HepG2 (cell line): ENCODE data around the gene CAMTA1. TPM values are rescaled to one million over a fixed set of nuclear protein-coding genes. Genes with fewer than 3 reads are reported as not detected.

ENCODE experiments used
- CHCHD3 ChIP-seq: sonication (generic); formaldehyde crosslinking; IDR thresholded peaks from 2 replicates; pipeline ENCODE4 v1.8.0; 2022; ENCODE audit warnings: mild to moderate bottlenecking, missing genetic modification reagents, moderate library complexity
- HOXA9 ChIP-seq: sonication (generic); formaldehyde crosslinking; IDR thresholded peaks from 2 replicates; pipeline ENCODE4 v1.8.1; 2022; ENCODE audit warnings: missing genetic modification reagents, mild to moderate bottlenecking, moderate library complexity, borderline replicate concordance
- MAZ ChIP-seq, 2 experiments: sonication (generic) in 1 of 2; formaldehyde crosslinking in 1 of 2; IDR thresholded peaks; 2 replicates each; pipeline versions ENCODE4 v1.5.0 to v1.6.1; 2012 to 2020; ENCODE audit warnings: low read depth in 2 of 2, mild to moderate bottlenecking in 2 of 2, borderline replicate concordance in 1 of 2, improper control_type of control experiment in 1 of 2, low read length in 1 of 2, missing genetic modification reagents in 1 of 2, moderate library complexity in 1 of 2
- NFKB2 ChIP-seq: sonication (generic); formaldehyde crosslinking; IDR thresholded peaks from 2 replicates; pipeline ENCODE4 v1.4.0; 2020; ENCODE audit warnings: missing genetic modification reagents, borderline replicate concordance
- POLR2A ChIP-seq, 2 experiments: IDR thresholded peaks; 2 replicates each; pipeline ENCODE4 v1.6.1; 2011; ENCODE audit warnings: low read depth in 2 of 2, low read length in 2 of 2, mild to moderate bottlenecking in 1 of 2, moderate library complexity in 1 of 2; ENCODE audit not compliant: insufficient read depth in 1 of 2
- SP5 ChIP-seq: IDR thresholded peaks from 2 replicates; pipeline ENCODE4 v1.6.1; 2016; ENCODE audit warnings: low read depth, borderline replicate concordance
- SRSF1 ChIP-seq: fragments of 200-400 bp; formaldehyde crosslinking; optimal IDR thresholded peaks from 2 replicates; pipeline ENCODE3; 2017; ENCODE audit warnings: mild to moderate bottlenecking, low read depth, low read length, moderate library complexity
- THYN1 ChIP-seq: sonication (generic); formaldehyde crosslinking; IDR thresholded peaks from 2 replicates; pipeline ENCODE4 v1.8.1; 2023; ENCODE audit warnings: low read depth, mild to moderate bottlenecking, moderate library complexity, missing genetic modification reagents, borderline replicate concordance
- TOE1 ChIP-seq: sonication (generic); formaldehyde crosslinking; IDR thresholded peaks from 2 replicates; pipeline ENCODE4 v1.4.0; 2020; ENCODE audit warnings: mild to moderate bottlenecking, missing genetic modification reagents
- TSC22D2 ChIP-seq: sonication (generic); formaldehyde crosslinking; IDR thresholded peaks from 2 replicates; pipeline ENCODE4 v1.5.1; 2020; ENCODE audit warnings: missing genetic modification reagents, mild to moderate bottlenecking, borderline replicate concordance
- ZBTB20 ChIP-seq: sonication (generic); formaldehyde crosslinking; IDR thresholded peaks from 2 replicates; pipeline ENCODE4 v1.8.1; 2023; ENCODE audit warnings: missing genetic modification reagents, low read depth, mild to moderate bottlenecking, borderline replicate concordance
- ZNF17 ChIP-seq: sonication (generic); formaldehyde crosslinking; IDR thresholded peaks from 2 replicates; pipeline ENCODE4 v1.5.0; 2020; ENCODE audit warnings: mild to moderate bottlenecking, missing genetic modification reagents
- polyA plus RNA-seq, 8 experiments: library from polyadenylated mRNA; depleted of rRNA in 3 of 8; stranded (reverse) in 7 of 8; unstranded in 1 of 8; fragments of >200 nt; fragmentation: Illumina TruSeq in 4 of 8; extraction: Trizol in 4 of 8; gene quantifications; 2 replicates each; pipeline versions ENCODE4 v1.2.1 to v1.2.3, GENCODE V29; 2011 to 2016; ENCODE audit warnings: low read depth in 4 of 8, missing spikeins in 1 of 8, mixed read lengths in 1 of 8; ENCODE audit not compliant: insufficient read depth in 1 of 8
- total RNA-seq, 5 experiments: library from RNA; depleted of rRNA; stranded (reverse); fragments of >200 nt; fragmentation: Illumina TruSeq; extraction: Trizol; gene quantifications; 2 replicates each; pipeline ENCODE4 v1.2.3, GENCODE V29; 2016; ENCODE audit warnings: low read depth in 1 of 5
- TF ChIP-seq, protein P1 (sequence below): sonication (generic); formaldehyde crosslinking; IDR thresholded peaks from 2 replicates; pipeline ENCODE4 v1.4.0; 2020; ENCODE audit warnings: mild to moderate bottlenecking, low read depth, missing genetic modification reagents
- TF ChIP-seq, protein P2 (sequence below): sonication (generic); formaldehyde crosslinking; IDR thresholded peaks from 2 replicates; pipeline ENCODE4 v1.4.0; 2020; ENCODE audit warnings: missing genetic modification reagents
- TF ChIP-seq, protein P3 (sequence below): fragments of 450-650 bp; IDR thresholded peaks from 2 replicates; pipeline ENCODE4 v1.6.1; 2017; ENCODE audit warnings: mild to moderate bottlenecking
- TF ChIP-seq, protein P4 (sequence below): sonication (generic); formaldehyde crosslinking; IDR thresholded peaks from 2 replicates; pipeline ENCODE4 v1.4.0; 2020; ENCODE audit warnings: missing genetic modification reagents
- TF ChIP-seq, protein P5 (sequence below): IDR thresholded peaks from 2 replicates; pipeline ENCODE4 v1.6.1; 2016; ENCODE audit warnings: mild to moderate bottlenecking, missing biosample characterization, missing genetic modification reagents

Gene CAMTA1
- total and polyA plus RNA-seq, 2 of the 13 experiments (the other 11 are each of a cell fraction or from before 2014, with no cell fraction given), result 25.0 to 36.4 TPM

DNA sequence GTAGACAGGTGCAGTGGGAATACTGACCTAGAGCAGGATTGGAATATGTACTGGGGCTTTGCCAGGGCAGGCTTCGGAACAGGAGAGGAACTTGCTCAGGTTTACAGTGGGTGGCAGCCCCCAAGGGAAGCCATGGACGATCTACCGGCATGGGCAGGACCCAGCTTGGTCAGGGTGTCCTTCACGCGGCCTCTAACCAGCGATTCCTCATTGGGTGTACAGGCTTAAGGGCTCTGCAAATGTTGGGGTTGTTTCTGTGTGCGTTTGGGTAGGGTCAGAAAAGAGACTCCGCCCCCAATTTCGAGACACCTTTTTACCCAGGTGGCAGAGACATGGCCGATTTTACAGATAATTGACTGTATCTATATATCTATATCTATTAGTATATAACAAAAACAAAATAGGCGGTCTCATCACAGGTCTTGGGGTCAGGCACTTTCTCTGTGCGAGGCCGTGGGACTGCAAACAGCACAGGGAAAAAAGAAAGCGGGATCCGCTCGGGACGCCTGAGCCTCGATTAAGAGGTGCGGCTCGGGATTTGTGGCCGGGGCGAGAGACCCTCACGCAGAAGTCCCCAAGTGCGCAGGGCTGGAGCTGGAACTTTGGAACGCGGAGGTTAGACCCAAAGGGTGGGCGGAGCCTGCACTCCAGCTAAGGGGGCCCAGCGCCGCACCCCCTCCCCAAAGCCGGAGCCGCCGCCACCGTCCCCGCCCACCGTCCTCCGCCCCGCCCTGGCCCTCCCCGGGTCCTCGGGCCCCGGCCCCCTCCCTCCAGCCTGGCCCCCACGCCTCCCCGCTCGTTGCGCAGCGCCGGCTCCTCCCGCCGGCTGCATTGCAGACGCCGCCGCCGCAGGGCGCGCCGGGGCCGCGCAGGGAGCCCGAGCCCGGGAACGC lies 918.3 kb downstream of the CAMTA1 start (continued):
- TF ChIP-seq, protein P1, sequence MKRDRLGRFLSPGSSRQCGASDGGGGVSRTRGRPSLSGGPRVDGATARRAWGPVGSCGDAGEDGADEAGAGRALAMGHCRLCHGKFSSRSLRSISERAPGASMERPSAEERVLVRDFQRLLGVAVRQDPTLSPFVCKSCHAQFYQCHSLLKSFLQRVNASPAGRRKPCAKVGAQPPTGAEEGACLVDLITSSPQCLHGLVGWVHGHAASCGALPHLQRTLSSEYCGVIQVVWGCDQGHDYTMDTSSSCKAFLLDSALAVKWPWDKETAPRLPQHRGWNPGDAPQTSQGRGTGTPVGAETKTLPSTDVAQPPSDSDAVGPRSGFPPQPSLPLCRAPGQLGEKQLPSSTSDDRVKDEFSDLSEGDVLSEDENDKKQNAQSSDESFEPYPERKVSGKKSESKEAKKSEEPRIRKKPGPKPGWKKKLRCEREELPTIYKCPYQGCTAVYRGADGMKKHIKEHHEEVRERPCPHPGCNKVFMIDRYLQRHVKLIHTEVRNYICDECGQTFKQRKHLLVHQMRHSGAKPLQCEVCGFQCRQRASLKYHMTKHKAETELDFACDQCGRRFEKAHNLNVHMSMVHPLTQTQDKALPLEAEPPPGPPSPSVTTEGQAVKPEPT (CRISPR knock-in tag), result no peak
- TF ChIP-seq ZNF17 (no peak), THYN1 (CRISPR knock-in tag) (no peak), TOE1 (CRISPR knock-in tag) (no peak), TSC22D2 (CRISPR knock-in tag) (no peak), CHCHD3 (CRISPR knock-in tag) (no peak), POLR2A (IDR thresholded peaks at IDR 0.05; ENCODE audit: insufficient read depth in 1 of 2, low read depth in 2 of 2, low read length in 2 of 2) (peak; percentile 32 to 43; a peak in 1 of 4 replicates), NFKB2 (CRISPR knock-in tag) (no peak; the same call in 1 of the 2 replicates), MAZ (IDR thresholded peaks at IDR 0.05; ENCODE audit: borderline replicate concordance, low read depth, low read length) (no peak), MAZ (CRISPR knock-in tag; IDR thresholded peaks at IDR 0.05; ENCODE audit: low read depth) (0 out of 2 replicates have a peak, but pooled peaks have one; percentile 17), SRSF1 (no peak), SP5 (CRISPR knock-in tag) (0 out of 2 replicates have a peak, but pooled peaks have one; percentile 33), HOXA9 (CRISPR knock-in tag) (no peak), ZBTB20 (CRISPR knock-in tag) (no peak)
- TF ChIP-seq, protein P2, sequence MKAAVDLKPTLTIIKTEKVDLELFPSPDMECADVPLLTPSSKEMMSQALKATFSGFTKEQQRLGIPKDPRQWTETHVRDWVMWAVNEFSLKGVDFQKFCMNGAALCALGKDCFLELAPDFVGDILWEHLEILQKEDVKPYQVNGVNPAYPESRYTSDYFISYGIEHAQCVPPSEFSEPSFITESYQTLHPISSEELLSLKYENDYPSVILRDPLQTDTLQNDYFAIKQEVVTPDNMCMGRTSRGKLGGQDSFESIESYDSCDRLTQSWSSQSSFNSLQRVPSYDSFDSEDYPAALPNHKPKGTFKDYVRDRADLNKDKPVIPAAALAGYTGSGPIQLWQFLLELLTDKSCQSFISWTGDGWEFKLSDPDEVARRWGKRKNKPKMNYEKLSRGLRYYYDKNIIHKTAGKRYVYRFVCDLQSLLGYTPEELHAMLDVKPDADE, result no peak
- TF ChIP-seq, protein P3, sequence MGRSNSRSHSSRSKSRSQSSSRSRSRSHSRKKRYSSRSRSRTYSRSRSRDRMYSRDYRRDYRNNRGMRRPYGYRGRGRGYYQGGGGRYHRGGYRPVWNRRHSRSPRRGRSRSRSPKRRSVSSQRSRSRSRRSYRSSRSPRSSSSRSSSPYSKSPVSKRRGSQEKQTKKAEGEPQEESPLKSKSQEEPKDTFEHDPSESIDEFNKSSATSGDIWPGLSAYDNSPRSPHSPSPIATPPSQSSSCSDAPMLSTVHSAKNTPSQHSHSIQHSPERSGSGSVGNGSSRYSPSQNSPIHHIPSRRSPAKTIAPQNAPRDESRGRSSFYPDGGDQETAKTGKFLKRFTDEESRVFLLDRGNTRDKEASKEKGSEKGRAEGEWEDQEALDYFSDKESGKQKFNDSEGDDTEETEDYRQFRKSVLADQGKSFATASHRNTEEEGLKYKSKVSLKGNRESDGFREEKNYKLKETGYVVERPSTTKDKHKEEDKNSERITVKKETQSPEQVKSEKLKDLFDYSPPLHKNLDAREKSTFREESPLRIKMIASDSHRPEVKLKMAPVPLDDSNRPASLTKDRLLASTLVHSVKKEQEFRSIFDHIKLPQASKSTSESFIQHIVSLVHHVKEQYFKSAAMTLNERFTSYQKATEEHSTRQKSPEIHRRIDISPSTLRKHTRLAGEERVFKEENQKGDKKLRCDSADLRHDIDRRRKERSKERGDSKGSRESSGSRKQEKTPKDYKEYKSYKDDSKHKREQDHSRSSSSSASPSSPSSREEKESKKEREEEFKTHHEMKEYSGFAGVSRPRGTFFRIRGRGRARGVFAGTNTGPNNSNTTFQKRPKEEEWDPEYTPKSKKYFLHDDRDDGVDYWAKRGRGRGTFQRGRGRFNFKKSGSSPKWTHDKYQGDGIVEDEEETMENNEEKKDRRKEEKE, result no peak
- TF ChIP-seq, protein P4, sequence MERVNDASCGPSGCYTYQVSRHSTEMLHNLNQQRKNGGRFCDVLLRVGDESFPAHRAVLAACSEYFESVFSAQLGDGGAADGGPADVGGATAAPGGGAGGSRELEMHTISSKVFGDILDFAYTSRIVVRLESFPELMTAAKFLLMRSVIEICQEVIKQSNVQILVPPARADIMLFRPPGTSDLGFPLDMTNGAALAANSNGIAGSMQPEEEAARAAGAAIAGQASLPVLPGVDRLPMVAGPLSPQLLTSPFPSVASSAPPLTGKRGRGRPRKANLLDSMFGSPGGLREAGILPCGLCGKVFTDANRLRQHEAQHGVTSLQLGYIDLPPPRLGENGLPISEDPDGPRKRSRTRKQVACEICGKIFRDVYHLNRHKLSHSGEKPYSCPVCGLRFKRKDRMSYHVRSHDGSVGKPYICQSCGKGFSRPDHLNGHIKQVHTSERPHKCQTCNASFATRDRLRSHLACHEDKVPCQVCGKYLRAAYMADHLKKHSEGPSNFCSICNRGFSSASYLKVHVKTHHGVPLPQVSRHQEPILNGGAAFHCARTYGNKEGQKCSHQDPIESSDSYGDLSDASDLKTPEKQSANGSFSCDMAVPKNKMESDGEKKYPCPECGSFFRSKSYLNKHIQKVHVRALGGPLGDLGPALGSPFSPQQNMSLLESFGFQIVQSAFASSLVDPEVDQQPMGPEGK (CRISPR knock-in tag), result peak; percentile 87
- TF ChIP-seq, protein P5, sequence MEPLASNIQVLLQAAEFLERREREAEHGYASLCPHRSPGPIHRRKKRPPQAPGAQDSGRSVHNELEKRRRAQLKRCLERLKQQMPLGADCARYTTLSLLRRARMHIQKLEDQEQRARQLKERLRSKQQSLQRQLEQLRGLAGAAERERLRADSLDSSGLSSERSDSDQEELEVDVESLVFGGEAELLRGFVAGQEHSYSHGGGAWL (CRISPR knock-in tag), result 0 out of 2 replicates have a peak, but pooled peaks have one; percentile 40
